WTC11 (cell line): ENCODE results near the gene PLA2G4A.

Experiments used
- ATF2 ChIP-seq: sonication (generic); formaldehyde crosslinking; IDR thresholded peaks from 2 replicates; pipeline ENCODE4 v1.8.1; 2022; ENCODE audit warnings: low read depth, missing genetic modification reagents, borderline replicate concordance
- ATF3 ChIP-seq: sonication (generic); formaldehyde crosslinking; conservative IDR thresholded peaks from 2 replicates; pipeline ENCODE4 v1.8.1; 2022; ENCODE audit warnings: mild to moderate bottlenecking, missing genetic modification reagents
- CREB1 ChIP-seq: sonication (generic); formaldehyde crosslinking; IDR thresholded peaks from 2 replicates; pipeline ENCODE4 v1.8.0; 2023; ENCODE audit warnings: mild to moderate bottlenecking, missing genetic modification reagents
- CTCF ChIP-seq: fragments of 200-600 bp; IDR thresholded peaks from 2 replicates; pipeline ENCODE4 v1.8.0; 2022; ENCODE audit warnings: antibody characterized with exemption
- TF ChIP-seq, protein P1 (sequence below): sonication (generic); formaldehyde crosslinking; IDR thresholded peaks from 2 replicates; pipeline ENCODE4 v1.8.1; 2023; ENCODE audit warnings: mild to moderate bottlenecking, missing genetic modification reagents, moderate library complexity

- TF ChIP-seq CTCF = no peak
- no peak for TF ChIP-seq ATF3 (CRISPR knock-in tag)
- no peak for TF ChIP-seq CREB1 (CRISPR knock-in tag)
- TF ChIP-seq, protein P1, sequence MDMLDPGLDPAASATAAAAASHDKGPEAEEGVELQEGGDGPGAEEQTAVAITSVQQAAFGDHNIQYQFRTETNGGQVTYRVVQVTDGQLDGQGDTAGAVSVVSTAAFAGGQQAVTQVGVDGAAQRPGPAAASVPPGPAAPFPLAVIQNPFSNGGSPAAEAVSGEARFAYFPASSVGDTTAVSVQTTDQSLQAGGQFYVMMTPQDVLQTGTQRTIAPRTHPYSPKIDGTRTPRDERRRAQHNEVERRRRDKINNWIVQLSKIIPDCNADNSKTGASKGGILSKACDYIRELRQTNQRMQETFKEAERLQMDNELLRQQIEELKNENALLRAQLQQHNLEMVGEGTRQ = no peak
- no peak for TF ChIP-seq ATF2 (CRISPR knock-in tag)
Measured at GRCh38 chr1:187009320-187009719, 180.6 kb downstream of the PLA2G4A start.
